Heart right ventricle (tissue), 16 donors: ENCODE measurements around the gene KRT13. TPM values are rescaled to one million over a fixed set of nuclear protein-coding genes. Genes with fewer than 3 reads are reported as not detected.

Experiments
- ATAC-seq, 8 donors: fragments of 200-7000 bp; cut with Tn5 transposase; one replicate each; pipeline ENCODE4 v1.9.1; 2020; ENCODE audit warnings: mild to moderate bottlenecking in 8 of 8, moderate library complexity in 8 of 8, moderate number of reproducible peaks in 1 of 8
- DNase-seq, 2 donors: peaks; one replicate each; pipeline ENCODE4 v3.0.0-alpha.2; 2020
- H3K27ac ChIP-seq, 10 donors: fragments of 200-600 bp; sonication (generic) in 2 of 10; one replicate each; pipeline versions ENCODE4 v1.5.0 to v1.8.0; 2020 to 2022; ENCODE audit warnings: mild to moderate bottlenecking in 3 of 10
- H3K27me3 ChIP-seq, 7 donors: fragments of 200-600 bp; one replicate each; pipeline ENCODE4 v1.8.0; 2021 to 2022; ENCODE audit warnings: mild to moderate bottlenecking in 2 of 7
- H3K36me3 ChIP-seq, 9 donors: fragments of 200-600 bp; sonication (generic) in 1 of 9; one replicate each; pipeline versions ENCODE4 v1.5.0 to v1.8.0; 2020 to 2022; ENCODE audit warnings: mild to moderate bottlenecking in 2 of 9
- H3K4me1 ChIP-seq, 9 donors: fragments of 200-600 bp; sonication (generic) in 1 of 9; one replicate each; pipeline versions ENCODE4 v1.5.0 to v1.8.0; 2020 to 2022; ENCODE audit warnings: mild to moderate bottlenecking in 4 of 9
- H3K4me3 ChIP-seq, 10 donors: fragments of 200-600 bp; sonication (generic) in 2 of 10; one replicate each; pipeline versions ENCODE4 v1.5.0 to v1.8.0; 2020 to 2022; ENCODE audit warnings: mild to moderate bottlenecking in 7 of 10, moderate library complexity in 2 of 10
- H3K9me3 ChIP-seq, 11 donors: fragments of 200-600 bp in 10 of 11; sonication (generic) in 2 of 11; one replicate each; pipeline versions ENCODE4 v1.5.0 to v1.8.0; 2013 to 2022; ENCODE audit warnings: mild to moderate bottlenecking in 2 of 11, control low read depth in 1 of 11, moderate library complexity in 1 of 11
- WGBS, 2 donors: extraction: QIAGEN DNeasy Blood & Tissue Kit; methylation state at CpG; one replicate each; pipeline ENCODE4 v1.1.7; 2013; ENCODE audit warnings: inconsistent platforms in 1 of 2; 5-methylcytosine and 5-hydroxymethylcytosine counted together
- intact Hi-C, 10 donors: fragments of 100-400 bp; cut with DNase I; formaldehyde crosslinking; loops; one replicate each; pipeline versions ENCODE4 v1.11.1 to v1.14.2; 2022
- polyA plus RNA-seq, 2 donors: library from polyadenylated mRNA; stranded (reverse); fragments of 200-250 nt; gene quantifications; one replicate each; pipeline ENCODE4 v1.2.3, GENCODE V29; 2013
- total RNA-seq, 10 donors: library from RNA; stranded (reverse); fragmentation: NEBNext Ultra II Directional in 3 of 10; extraction: Animal tissue kit (Norgen Biotek cat#: 25700) in 3 of 10; gene quantifications; one replicate each; pipeline versions ENCODE4 v1.2.1 to v1.2.4, GENCODE V29; 2021 to 2023
- TF ChIP-seq, protein P1 (sequence below), 9 donors: fragments of 200-600 bp; sonication (generic) in 2 of 9; IDR thresholded peaks; one replicate each; pipeline versions ENCODE4 v1.5.0 to v1.8.0; 2021 to 2022; ENCODE audit warnings: antibody characterized with exemption in 9 of 9, mild to moderate bottlenecking in 5 of 9, moderate library complexity in 1 of 9
- donor health status: Arrhythmogenic right ventricular cardiomyopathy.
- donor health status: ischemic (EF 13 %, LVEDD 7.1; RV severe dilation, severe dysfunction).
- donor health status: healthy with polysubstance abuse.
- donor health status: DM: no; HTN: yes; CAD: no.
- donor health status: DM: no; HTN: no; CAD: no.
- donor health status: ischemic (EF 25% LVEDD 6.9; RV normal size, moderate dysfunction).
- donor health status: ischemic (EF 25% LVEDD 5.7; RV mildly dilated, moderate dysfunction).
- donor health status: healthy.
- donor health status: DM: yes; HTN: yes; CAD: no.
- donor health status: Ischemic cardiomyopathy.
- donor health status: ischemic (EF 35%, LVEDD 5.7; RV mildly dilated, moderate dysfunction).
- donor health status: nonischemic (EF 11% LVEDD 7.7; RV severe dilation, severe dysfunction).
- donor health status: DM: yes; HTN: yes; CAD: no.
- donor health status: PGD.
- donor health status: ischemic (EF 29% LVEDD 5.4; RV normal size, mild dysfunction).
- donor health status: nonischemic (EF 23%, LVEDD 6.1; RV moderate dilation, normal function).

KRT13 gene
- total and polyA plus RNA-seq, 12 donors: 6.7 TPM; not detected in 11

DNA sequence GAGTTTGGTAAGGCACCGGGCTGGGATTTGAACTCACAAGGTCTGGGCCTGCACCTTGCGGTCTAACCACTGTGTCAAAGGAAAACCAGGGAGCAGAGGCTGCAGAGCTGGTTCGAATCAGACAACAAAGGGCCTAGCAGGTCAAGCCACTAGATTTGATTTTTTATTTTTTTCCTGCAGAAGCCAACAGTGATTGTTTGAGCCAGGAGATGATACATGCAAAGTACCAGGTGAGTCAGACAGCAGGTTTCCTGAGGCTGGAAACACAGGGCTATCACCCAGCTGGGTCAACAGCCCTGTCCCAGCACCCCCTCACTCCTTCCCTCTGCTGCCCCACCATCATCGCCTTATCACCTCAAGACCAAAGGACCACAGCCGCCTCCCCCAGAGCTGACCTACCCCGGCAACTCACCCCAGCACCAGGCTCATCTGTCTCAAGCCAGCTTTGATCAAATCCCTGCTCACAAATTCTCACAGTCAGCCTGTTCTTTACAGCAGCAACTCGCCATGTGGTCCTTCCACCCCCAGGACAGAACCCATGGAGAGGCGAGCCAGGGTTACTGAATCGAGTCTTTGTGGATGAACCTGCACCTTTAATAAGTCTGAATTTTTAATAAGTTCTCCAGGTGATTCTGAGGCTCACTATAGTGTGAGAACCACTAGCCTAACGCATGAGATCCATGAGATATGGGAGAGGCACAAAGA lies 35.7 kb upstream of the KRT13 start:
- Histone ChIP-seq H3K27me3 (peaks cover 0 to 23% (median 15%) of the 10 kb centered on the region in 7 donors), H3K9me3 (no peaks in the 10 kb centered on the region), H3K27ac (no peak overlapping the region), H3K36me3 (no peaks in the 10 kb centered on the region), H3K4me3 (no peak overlapping the region), H3K4me1 (no peaks in the 10 kb centered on the region)
- no peak for DNase-seq
- no peak for ATAC-seq
- WGBS, 2 donors: 72 to 73% methylated on average over 10 of the region's 10 CpGs
- TF ChIP-seq, protein P1, sequence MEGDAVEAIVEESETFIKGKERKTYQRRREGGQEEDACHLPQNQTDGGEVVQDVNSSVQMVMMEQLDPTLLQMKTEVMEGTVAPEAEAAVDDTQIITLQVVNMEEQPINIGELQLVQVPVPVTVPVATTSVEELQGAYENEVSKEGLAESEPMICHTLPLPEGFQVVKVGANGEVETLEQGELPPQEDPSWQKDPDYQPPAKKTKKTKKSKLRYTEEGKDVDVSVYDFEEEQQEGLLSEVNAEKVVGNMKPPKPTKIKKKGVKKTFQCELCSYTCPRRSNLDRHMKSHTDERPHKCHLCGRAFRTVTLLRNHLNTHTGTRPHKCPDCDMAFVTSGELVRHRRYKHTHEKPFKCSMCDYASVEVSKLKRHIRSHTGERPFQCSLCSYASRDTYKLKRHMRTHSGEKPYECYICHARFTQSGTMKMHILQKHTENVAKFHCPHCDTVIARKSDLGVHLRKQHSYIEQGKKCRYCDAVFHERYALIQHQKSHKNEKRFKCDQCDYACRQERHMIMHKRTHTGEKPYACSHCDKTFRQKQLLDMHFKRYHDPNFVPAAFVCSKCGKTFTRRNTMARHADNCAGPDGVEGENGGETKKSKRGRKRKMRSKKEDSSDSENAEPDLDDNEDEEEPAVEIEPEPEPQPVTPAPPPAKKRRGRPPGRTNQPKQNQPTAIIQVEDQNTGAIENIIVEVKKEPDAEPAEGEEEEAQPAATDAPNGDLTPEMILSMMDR (IDR thresholded peaks at IDR 0.05): no peak
- intact Hi-C loops: loop anchor here in 4 of 10 donors (1.0 to 10.0 kb wide), 3 partner anchors 626 to 736 kb away; no protein-coding TSS in a partner anchor

DNA sequence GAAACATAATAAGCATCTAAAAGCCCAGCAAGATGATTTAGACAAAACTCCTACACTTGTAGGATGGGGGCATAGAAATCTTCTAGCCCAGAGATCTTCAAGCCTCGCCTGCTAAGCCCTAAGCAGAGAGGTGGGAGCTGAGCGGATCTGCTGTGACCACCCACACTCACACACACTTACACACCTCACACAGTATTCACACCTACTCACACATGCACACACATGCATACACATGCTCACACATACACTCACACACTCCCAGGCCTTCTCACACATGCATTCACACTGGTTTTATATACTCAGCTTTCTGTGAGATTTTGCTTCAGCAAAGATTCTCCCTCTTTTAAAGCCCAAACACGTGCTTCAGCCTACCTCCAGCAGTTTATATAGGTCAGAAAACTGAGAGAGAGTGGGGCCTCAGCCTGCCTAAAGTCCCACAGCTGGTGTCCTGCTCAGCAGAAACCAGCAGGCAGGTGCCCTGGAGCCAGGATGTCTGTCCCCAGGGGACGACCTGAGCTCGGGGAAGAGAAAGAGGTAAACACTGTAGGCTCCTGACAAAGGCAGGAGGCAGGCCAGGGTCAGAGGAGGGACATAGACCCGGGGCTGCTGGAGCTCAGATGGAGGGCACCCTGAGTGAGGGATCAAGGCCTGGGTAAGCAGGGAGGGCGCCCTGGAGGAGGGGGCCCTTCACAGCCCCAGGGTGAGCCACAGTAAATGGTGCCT lies 34.7 kb upstream of the KRT13 start:
- Histone ChIP-seq H3K27ac (no peak overlapping the region), H3K4me1 (no peaks in the 10 kb centered on the region), H3K27me3 (peaks cover 0 to 33% (median 24%) of the 10 kb centered on the region in 7 donors), H3K9me3 (no peaks in the 10 kb centered on the region), H3K36me3 (no peaks in the 10 kb centered on the region), H3K4me3 (no peak overlapping the region)
- WGBS, 2 donors: 66 to 69% methylated on average over 7 of the region's 7 CpGs
- ATAC-seq (no peak), DNase-seq (no peak)
- intact Hi-C loops: loop anchor here in 3 of 10 donors (10.0 kb wide), 2 partner anchors 625 to 735 kb away; no protein-coding TSS in a partner anchor
- TF ChIP-seq, protein P1 (IDR thresholded peaks at IDR 0.05): no peak

DNA sequence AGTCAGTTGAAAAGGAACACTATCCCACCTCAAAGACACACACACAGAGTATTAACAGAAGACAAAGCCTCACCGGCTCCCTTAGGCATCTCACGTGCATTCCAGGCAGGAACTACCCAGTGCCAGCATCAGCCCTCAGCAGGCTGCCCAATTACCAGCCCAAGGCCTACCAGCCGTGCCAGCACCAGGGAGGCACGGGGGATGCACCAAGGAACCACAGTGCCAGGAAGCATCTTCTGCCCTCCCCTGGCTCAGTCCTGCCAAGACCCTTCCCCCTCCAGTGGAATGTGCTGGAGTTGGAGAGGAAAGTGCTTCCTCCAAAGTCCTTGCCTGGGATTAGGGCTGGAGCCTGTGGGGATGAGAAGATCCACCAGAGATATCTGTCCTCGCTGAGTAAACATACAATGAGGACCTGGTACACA lies 33.7 kb upstream of the KRT13 start:
- no peaks in the 10 kb centered on the region for H3K4me1 ChIP-seq
- TF ChIP-seq, protein P1 (IDR thresholded peaks at IDR 0.05): no peak
- 61 to 62% methylated on average over 5 of the region's 5 CpGs for WGBS, 2 donors
- ATAC-seq (no peak), DNase-seq (no peak)
- peaks cover 0 to 39% (median 27%) of the 10 kb centered on the region in 7 donors for H3K27me3 ChIP-seq
- no peaks in the 10 kb centered on the region for H3K36me3 ChIP-seq
- no peak overlapping the region for H3K27ac ChIP-seq
- intact Hi-C loops: no loop called here
- H3K9me3 ChIP-seq: no peaks in the 10 kb centered on the region
- H3K4me3 ChIP-seq: no peak overlapping the region

GRCh38 chr17:41538565-41538991 lies 33.2 kb upstream of the KRT13 start:
- TF ChIP-seq, protein P1 (IDR thresholded peaks at IDR 0.05): no peak
- Histone ChIP-seq H3K4me1 (no peaks in the 10 kb centered on the region), H3K4me3 (no peak overlapping the region), H3K27ac (no peak overlapping the region), H3K9me3 (no peaks in the 10 kb centered on the region), H3K36me3 (no peaks in the 10 kb centered on the region), H3K27me3 (peaks cover 0 to 43% (median 32%) of the 10 kb centered on the region in 7 donors)
- 61 to 64% methylated on average over 5 of the region's 5 CpGs for WGBS, 2 donors
- intact Hi-C loops: no loop called here
- ATAC-seq: no peak
- DNase-seq: no peak
